Measurements from ENCODE around the gene COG3.
"Not testable (repeated sequence)": the region's sequence is repeated elsewhere in the genome, so short reads cannot be mapped to it uniquely, and the experiment has no call there.

The COG3 gene, protein sequence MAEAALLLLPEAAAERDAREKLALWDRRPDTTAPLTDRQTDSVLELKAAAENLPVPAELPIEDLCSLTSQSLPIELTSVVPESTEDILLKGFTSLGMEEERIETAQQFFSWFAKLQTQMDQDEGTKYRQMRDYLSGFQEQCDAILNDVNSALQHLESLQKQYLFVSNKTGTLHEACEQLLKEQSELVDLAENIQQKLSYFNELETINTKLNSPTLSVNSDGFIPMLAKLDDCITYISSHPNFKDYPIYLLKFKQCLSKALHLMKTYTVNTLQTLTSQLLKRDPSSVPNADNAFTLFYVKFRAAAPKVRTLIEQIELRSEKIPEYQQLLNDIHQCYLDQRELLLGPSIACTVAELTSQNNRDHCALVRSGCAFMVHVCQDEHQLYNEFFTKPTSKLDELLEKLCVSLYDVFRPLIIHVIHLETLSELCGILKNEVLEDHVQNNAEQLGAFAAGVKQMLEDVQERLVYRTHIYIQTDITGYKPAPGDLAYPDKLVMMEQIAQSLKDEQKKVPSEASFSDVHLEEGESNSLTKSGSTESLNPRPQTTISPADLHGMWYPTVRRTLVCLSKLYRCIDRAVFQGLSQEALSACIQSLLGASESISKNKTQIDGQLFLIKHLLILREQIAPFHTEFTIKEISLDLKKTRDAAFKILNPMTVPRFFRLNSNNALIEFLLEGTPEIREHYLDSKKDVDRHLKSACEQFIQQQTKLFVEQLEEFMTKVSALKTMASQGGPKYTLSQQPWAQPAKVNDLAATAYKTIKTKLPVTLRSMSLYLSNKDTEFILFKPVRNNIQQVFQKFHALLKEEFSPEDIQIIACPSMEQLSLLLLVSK

DNA sequence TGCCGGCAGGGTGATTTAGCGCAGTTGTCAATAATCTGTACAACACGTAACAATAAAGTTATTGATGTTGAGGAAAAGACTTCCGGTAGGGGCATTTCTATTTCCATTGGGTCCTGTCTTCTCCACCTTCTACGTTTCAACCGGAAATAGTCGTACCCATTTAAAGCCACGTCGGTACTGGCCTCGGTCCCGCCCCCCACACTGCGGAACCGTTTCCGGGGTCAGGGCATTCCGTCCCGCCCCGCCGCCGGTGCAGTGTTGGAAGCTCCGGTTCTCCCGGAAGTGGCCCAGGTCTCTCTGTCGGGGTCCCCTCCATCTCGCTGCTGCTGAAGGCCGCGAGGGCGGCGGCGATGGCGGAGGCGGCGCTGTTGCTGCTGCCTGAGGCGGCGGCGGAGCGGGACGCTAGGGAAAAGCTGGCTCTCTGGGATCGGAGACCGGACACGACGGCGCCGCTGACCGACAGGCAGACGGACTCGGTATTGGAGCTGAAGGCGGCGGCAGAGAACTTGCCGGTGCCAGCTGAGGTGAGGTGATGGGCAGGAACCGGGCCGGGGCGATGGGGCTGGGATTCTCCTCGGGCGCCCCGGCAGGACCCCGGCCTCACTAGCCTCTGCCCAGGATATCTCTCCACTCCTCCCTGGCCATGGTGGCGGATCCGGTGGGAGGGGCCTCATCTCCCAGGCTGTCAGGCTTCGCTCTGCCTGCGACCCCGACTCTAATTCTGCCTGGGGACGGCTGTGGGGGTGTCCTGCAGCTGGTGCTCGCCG lies at the start of gene COG3:
COG3 (plus strand) TSS at position 253 of the 767 bp plus-strand sequence; CDS start at position 351, 98 bp downstream.
- DNase-seq (ENCODE audit: low read depth): peak; percentile 91

DNA sequence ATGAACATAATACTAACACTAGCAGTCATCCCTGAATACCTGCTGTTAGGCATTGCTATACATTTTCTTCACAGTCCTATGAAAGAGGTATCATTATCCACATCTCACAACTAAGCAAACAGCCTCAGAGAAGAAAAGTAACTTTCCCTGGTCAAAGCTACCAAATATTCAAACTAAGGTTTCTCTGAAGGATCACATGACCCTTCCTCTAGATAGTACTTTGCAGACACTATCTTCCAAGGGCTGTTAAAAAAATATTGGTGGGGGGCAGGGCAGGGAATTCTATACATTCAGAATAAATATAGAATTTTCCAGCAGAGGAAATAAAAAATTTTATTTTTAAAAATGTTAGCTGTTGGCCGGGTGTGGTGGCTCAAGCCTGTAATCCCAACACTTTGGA lies 49.6 kb upstream of the COG3 start:
- no peak for DNase-seq (ENCODE audit: low read depth)

DNA sequence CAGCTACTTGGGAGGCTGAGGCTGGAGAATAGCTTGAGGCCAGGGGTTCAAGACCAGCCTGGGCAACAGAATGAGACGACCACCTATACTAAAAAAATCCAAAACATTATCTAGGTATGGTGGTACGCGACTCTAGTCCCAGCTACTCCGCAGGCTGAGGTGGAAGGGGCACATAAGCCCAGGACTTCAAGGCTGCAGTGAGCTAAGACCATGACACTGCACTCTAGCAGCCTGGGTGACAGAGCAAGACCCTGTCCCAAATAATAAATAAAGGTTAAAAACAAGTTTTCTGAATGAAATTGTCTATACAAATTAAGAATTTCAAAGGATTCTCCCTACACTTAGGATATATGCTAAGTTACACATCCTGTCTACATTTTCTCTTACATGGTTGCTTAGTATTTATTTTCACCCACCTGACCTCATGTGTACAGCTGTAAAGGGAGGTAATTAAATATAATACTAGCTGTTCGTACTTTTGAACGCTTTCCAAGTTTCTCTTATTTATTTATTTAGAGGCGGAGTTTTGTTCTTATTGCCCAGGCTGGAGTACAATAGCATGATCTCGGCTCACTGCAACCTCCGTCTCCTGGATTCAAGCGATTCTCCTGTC lies 48.1 kb upstream of the COG3 start:
- DNase-seq (ENCODE audit: low read depth): no peak

DNA sequence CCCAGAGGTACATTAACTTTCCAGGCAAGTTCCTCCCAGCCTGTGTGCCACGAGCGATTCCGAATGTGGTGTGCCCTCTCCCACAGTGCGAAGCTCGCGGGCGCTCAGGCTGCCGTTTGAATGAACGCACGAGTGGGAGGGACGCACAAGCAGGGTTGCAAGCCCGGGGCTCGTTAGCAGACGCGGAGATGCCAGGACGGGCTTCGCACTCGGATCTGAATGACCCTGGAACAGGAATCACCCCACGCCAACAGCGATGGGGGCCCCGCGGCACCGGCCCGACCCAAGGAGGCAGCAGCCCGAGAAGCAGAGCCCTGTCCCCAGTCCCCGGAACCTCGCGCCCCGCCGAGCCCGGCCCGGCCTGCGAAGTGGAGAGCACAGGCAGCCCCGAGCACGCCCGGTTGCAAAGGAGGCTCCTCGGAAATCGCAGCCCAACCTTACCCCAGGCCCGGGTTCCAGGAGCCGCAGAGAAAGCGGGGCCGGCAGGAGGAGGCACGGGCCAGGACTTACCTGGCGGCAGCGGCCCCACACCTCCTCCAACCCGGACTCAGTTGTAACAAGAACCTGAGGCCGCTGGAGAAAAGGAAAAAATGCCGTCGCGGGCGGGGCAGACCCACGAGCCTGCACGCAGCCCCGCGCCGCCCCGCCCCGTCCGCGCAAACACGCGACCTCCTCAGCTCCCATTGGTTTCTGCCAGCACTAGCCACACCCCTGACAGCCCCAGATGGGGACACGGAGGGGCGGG lies 46.8 kb upstream of the COG3 start, which contains the start of gene SLC25A30:
SLC25A30 (minus strand) TSS at position 584 of the 745 bp plus-strand sequence. CDS start 6,948 bp downstream, outside the sequence.
- peak; percentile 90 for DNase-seq (ENCODE audit: low read depth)

DNA sequence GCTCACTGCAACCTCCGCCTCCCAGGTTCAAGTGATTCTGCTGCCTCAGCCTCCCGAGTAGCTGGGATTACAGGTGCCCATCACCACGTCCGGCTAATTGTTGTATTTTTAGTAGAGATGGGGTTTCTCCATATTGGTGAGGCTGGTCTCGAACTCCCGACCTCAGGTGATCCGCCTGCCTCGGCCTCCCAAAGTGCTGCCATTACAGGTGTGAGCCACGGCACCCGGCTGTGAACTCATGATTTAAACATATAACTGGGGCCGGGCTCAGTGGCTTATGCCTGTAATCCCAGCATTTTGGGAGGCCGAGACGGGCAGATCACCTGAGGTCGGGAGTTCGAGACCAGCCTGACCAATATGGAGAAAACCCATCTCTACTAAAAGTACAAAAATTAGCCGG lies 45.4 kb upstream of the COG3 start:
- not testable (repeated sequence) for DNase-seq (ENCODE audit: low read depth)

DNA sequence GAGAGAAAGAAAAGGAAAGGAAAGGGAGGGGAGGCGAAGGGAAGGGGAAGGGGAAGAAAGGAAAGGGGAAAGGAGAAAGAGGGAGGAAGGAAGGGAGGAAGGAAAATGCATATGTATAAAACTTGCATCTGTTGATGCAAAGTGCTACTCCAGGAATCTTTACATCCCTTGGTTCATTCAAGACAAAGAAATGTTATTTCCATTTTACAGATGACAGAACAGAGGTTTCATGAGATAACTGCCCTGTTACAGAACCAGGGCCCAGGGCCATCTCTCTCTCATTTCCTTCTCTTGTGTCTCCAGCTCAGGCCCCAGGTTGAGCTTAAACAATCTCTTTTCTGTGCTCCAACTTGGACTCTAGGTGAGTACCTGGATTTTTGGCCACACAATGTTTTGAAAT lies 44.8 kb upstream of the COG3 start:
- DNase-seq (ENCODE audit: low read depth): no peak

DNA sequence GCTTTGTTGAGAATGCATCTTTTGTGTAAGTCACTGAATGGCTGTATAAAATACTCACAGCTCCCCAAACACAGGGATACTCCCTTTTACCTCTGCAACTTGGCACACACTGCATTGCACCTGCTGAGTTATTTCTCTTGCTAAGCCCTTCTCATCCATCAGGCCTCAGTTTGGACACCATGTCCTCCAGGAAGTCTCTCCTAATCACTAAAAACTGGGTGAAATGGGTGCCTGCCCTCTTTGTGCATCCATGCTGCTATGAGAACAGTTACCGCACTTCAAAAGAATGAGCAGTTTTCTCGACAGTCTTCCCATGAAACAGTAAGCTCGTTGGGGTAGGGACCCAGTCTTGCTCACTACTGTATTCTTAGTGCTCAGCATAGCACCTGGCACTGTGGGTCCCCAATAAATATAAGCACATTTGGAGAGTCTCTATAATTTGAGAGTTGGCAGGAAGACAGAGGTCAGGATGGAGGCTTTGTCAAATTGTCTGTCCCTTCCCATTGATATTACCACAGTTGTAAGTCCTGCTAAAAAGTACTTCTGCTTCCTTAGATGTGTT lies 41.9 kb upstream of the COG3 start:
- no peak for DNase-seq (ENCODE audit: low read depth)

DNA sequence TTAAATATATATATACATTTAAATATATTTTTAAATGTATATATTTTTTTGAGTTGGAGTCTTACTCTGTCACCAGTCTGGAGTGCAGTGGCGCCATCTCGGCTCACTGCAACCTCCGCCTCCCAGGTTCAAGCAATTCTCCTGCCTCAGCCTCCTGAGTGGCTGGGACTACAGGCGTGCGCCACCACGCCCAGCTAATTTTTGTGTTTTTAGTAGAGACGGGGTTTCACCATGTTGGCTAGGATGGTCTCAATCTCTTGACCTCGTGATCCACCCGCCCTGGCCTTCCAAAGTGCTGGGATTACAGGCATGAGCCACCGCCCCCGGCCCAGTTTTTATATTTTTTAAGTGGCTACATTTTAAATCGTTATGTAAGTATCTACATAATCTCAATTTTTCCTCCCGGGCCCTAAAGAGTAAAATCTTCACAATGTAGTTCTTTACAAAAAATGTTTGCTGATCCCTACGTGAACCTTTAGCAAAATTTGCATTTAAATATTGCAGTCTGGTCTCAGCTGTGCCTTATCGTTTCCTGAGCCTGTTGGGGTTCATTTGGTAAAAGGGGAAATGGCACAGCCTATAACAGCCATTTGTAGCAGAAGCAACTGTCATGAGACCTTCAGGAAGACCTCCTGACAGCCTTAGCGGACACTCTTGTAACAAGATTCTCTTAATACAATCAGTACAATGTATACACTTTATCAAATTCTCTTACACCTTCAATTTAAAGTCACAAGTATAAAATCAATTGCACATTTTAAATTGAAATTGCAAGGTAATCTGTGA lies 38.5 kb upstream of the COG3 start:
- not testable (repeated sequence) for DNase-seq (ENCODE audit: low read depth)

DNA sequence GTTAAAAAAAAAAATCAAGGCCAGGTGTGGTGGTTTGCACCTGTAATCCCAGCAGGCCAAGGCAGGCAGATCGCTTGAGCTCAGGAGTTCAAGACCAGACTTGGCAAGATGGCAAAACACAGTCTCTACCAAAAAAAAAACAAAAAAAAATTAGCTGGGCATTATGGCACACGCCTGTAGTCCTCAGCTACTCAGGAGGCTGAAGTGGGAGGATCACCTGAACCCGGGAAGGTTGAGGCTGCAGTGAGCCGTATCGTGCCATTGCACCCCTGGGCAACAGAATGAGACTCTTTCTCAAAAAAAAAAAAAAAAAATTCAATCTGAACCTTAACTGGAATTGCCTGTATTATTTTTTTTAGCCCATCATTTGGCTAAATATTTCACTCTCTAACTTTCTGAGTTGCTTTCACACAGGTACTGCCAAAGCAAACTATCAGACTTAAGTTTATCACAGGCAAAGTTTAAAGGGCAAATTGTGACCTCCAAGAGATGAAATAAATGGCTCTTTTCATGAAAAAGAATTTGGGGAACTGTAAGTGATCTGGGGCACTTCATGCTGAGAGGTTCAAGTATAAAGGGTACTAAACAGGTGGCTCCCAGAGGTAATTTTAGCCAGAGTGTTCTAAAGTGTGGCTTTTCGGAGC lies 31.9 kb upstream of the COG3 start:
- DNase-seq (ENCODE audit: low read depth): no peak

DNA sequence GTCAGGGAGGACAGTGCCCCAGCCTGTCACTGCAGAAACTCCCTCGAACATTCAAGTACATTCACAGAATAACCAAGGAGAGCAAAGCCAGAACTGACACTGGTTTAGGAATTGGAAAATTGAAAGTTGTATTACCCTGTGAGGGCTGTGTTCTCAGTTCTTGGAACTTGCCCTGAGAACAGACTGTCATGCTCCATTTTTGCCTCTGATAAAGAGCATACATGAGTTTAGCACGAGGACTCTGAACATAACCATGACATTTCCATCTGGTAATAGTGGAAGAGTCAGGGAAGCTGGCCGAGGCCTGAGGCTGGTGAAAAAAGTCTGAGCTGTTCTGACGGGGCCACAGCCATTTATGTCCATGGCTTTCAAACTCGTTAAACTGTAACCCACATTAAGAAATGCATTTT lies 31.4 kb upstream of the COG3 start:
- no peak for DNase-seq (ENCODE audit: low read depth)

DNA sequence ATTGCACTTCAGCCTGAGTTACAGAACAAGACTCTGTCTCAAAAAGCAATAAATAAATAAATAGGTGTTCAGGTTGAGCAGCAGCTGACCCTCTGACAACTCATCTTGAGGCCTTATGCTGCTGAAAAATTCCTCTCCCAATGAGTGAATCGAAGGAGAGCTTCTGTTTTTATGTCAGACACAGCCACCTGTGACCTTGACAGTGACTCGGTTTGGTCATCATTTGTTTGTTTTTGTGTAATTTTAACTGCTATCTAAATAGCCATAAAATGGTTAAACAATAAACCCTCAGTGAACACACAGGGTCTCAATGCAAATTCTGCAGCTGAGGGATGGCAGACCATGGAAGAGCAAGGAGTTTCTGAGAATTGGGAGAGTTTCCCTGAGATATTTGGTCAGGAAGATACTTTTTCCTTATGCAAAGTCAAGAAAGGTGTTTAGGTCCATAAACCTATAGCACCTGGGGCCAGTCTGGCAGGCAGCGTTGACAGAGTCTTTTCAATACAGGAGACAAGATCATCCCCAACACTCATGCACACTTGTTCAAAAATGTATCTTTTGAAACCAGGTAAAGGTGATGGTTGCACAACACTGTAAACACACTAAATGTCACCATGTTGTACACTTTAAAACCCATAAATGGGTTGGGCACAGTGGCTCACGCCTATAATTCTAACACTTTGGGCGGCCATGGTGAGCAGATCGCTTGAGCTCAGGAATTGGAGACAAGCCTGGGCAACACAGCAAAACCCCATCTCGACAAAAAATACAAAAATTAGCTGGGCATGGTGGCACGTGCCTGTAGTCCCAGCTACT lies 30.0 kb upstream of the COG3 start:
- no peak for DNase-seq (ENCODE audit: low read depth)

DNA sequence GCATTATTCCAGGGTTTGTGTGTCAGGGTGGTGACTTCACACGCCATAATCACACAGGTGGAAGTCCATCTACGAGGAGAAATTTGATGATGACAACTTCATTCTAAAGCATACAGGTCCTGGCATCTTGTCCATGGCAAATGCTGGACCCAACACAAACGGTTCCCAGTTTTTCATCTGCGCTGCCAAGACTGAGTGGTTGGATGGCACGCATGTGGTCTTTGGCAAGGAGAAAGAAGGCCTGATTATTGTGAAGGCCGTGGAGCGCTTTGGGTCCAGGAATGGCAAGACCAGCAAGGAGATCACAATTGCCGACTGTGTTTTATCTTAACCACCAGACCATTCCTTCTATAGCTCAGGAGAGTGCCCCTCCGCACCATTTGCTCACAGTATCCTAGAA lies 28.4 kb upstream of the COG3 start:
- DNase-seq (ENCODE audit: low read depth): no peak

DNA sequence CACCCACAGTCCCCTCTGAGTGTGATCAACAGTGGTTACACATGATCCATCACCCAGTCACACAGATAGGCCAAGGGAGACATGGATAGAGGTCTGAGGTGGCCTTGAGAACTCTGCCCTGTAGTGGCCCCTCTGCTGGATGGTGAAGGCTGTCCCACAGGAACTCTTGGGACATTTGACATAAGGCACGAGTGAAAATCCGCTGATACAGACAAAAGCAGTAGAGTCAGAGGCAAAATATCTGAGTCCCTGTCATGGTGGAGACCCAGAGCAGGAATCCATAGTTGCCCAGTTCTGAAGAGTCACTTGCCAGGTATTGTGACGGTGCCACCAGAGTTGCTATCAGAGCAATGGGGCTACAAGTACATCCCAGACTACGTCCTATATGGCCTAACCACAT lies 27.8 kb upstream of the COG3 start:
- no peak for DNase-seq (ENCODE audit: low read depth)

DNA sequence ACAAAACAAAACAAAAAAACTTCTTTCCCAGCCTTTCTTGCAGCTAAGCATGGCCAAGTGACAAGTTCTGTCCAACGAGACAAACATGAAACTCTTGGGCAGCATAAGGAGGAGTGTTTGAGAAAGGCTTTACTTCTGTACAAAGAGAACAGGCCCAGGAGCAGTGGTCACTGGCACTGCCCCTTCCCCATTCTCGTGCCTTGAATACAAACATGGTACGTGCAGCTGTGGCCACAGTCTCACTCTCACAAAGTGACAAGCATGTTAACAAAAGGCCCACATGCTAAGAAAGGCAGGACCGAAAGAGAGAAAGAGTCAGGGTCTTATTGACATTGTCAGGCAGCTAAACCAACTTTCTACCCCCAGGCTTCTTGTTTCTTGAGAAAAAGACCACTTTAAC lies 26.8 kb upstream of the COG3 start:
- no peak for DNase-seq (ENCODE audit: low read depth)

DNA sequence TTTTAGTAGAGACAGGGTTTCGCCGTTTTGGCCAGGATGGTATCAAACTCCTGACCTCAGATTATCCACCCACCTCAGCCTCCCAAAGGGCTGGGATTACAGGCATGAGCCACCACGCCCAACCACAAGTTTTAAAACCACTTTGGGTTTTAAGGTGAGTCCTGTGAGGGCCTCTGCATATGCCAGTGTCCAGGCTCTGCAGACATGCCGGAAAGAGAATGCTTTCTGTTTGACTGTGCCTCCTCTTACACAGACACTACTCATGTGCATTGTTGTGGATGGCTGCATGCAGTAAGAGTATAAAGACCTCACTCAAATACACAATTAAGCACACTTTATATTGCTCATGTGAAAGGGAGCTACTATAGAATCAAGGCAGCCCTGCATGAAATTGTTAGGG lies 25.7 kb upstream of the COG3 start:
- no peak for DNase-seq (ENCODE audit: low read depth)

DNA sequence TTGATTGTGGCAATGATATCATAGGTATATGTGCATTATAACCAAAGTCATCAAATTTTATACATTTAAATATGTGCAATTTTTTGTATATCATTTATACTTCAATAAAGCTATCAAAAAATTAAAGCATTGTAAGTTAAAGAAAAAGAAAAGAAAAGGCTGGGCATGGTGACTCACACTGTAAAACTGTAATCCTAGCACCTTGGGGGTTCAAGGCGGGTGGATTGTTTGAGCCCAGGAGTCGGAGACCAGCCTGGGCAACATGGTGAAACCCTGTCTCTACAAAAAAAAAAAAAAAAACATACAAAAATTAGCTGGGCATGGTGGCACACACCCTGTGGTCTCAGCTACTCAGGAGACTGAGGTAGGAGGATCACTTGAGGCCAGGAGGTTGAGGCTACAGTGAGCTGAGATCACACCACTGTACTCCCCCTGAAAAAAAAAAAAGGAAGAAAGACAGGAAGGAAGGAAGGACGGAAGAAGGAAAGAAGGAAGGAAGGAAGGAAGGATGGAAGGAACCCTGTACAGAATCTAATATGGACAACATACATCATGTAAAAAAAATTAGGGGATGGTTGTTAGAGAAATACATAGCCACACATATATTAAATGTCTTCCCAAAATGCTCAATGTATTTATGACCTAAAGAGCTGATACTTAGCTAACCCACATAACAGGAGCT lies 24.8 kb upstream of the COG3 start:
- DNase-seq (ENCODE audit: low read depth): no peak

DNA sequence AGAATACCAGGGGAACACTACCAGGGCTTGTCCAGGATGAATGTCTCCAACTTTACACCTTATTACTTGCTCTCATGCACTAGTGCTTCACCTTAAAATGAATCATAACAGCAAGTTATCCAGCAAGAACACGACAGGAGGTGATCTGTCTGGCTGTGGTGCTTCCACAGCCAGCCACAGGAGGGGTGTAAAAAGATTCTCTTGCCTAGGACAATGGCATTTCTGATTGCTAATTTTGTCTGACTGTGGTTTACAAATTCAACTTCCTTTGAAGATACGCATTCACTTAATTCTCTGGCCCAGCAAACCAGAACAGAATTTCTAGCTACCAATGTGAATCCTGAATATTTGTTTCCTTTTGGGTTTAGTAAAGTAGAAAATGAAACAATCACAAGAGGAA lies 23.1 kb upstream of the COG3 start:
- DNase-seq (ENCODE audit: low read depth): no peak

DNA sequence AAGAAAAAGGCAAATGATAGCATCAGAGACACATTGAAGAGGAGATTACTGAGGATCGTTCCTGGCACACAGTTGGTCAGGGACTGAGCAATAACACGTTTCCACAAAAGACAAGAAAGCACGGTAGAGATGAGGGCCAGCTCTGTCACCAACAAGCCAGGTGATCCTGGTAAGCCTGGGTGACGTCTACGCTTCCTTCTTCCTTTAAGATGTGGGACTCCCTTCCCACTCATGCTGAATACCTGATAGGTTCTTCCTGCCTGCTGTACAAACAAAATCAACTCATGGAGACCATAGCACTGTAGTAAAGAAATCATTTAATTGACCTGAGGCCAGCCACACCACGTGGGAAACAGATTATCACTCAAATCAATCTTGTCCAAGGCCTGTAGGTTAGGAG lies 19.7 kb upstream of the COG3 start:
- DNase-seq (ENCODE audit: low read depth): no peak
